ENCODE results near the gene BAX. TPM values are rescaled to one million over a fixed set of nuclear protein-coding genes. Genes with fewer than 3 reads are reported as not detected.

The BAX gene
- total and polyA plus RNA-seq, 9 of the 15 experiments (the other 6 are each of a cell fraction or from before 2014, with no cell fraction given) = 3.2 to 95.4 (median 44.5) TPM

- peak; percentile 97 for ATAC-seq
- TF ChIP-seq ZKSCAN1 (IDR thresholded peaks at IDR 0.05; ENCODE audit: low read depth, low read length) (peak; percentile 43), ATF7 (IDR thresholded peaks at IDR 0.05) (0 out of 2 replicates have a peak, but pooled peaks have one; percentile 52), ZNF584 (CRISPR knock-in tag; IDR thresholded peaks at IDR 0.05; ENCODE audit: low read depth) (no peak), TGIF2 (CRISPR knock-in tag; IDR thresholded peaks at IDR 0.05) (no peak), RUNX1 (IDR thresholded peaks at IDR 0.05; ENCODE audit: low read depth) (no peak), ZNF24 (IDR thresholded peaks at IDR 0.05) (peak; percentile 63), POLR2H (tag; IDR thresholded peaks at IDR 0.05; ENCODE audit: low read depth) (peak; percentile 53; the same call in 1 of the 2 replicates), BRD9 (IDR thresholded peaks at IDR 0.05; ENCODE audit: low read depth, partially characterized antibody) (no peak), ZNF165 (CRISPR knock-in tag; IDR thresholded peaks at IDR 0.05; ENCODE audit: borderline replicate concordance) (no peak), BCOR (IDR thresholded peaks at IDR 0.05) (peak; percentile 31; the same call in 1 of the 2 replicates), ZNF263 (CRISPR knock-in tag; IDR thresholded peaks at IDR 0.05; ENCODE audit: borderline replicate concordance) (peak; percentile 52; the same call in 1 of the 2 replicates), KDM5B (IDR thresholded peaks at IDR 0.05; ENCODE audit: insufficient replicate concordance, low read depth, low read length) (peak; percentile 64), ATF1 (CRISPR knock-in tag; IDR thresholded peaks at IDR 0.05) (no peak), ATF1 (tag; IDR thresholded peaks at IDR 0.05) (peak; percentile 67), YY1 (IDR thresholded peaks at IDR 0.05; ENCODE audit: borderline replicate concordance in 1 of 3, control insufficient read depth in 1 of 3, extremely low read depth in 1 of 3, insufficient read depth in 3 of 3, insufficient read length in 1 of 3, insufficient replicate concordance in 2 of 3, low read depth in 1 of 3, low read length in 2 of 3) (peak in 2 of 3 experiments; percentile 72 to 86), TOE1 (IDR thresholded peaks at IDR 0.05; ENCODE audit: borderline replicate concordance) (peak; percentile 24; the same call in 1 of the 2 replicates), TOE1 (CRISPR knock-in tag; IDR thresholded peaks at IDR 0.05; ENCODE audit: borderline replicate concordance, low read depth) (no peak), IRF2 (CRISPR knock-in tag; IDR thresholded peaks at IDR 0.05) (no peak), MCM7 (IDR thresholded peaks at IDR 0.05) (no peak), DEAF1 (CRISPR knock-in tag; IDR thresholded peaks at IDR 0.05) (0 out of 2 replicates have a peak, but pooled peaks have one; percentile 3), MAZ (CRISPR knock-in tag; conservative IDR thresholded peaks at IDR 0.05 in 1 of 2, IDR thresholded peaks at IDR 0.05 in 1 of 2) (peak; percentile 68 to 84; a peak in 3 of 4 replicates)
Measured at GRCh38 chr19:48933382-48933932, 21.2 kb upstream of the BAX start, which contains the start of gene DHDH. TSS of gene DHDH (plus strand) at chr19:48933699. CDS start at chr19:48933722, 23 bp downstream.

More at GRCh38 chr19:48933382-48933932, 21.2 kb upstream of the BAX start, which contains the start of gene DHDH:
- POLR2A ChIA-PET = interaction anchor here (0.6 to 3.3 kb wide), 17 partner anchors 8 to 299 kb away, joined by 3 to 32 read pairs (median 5); partner anchors contain the start of genes BAX, FTL, PPP1R15A and TULP2
- under 1% methylated on average over 42 of the region's 43 CpGs for WGBS (ENCODE audit: insufficient coverage, low coverage, missing lambda C conversion rate)
- H3K9me3 ChIP-seq (replicated peaks; ENCODE audit: control insufficient read depth, insufficient read depth, low read depth, low read length) = no peaks in the 10 kb centered on the region
- H3K4me2 ChIP-seq (ENCODE audit: insufficient read depth, low read length) = peak within 1 kb of the TSS; percentile 83
- in situ Hi-C loops (cut with MboI) = no loop called here
- H3K27me3 ChIP-seq (ENCODE audit: control insufficient read depth in 2 of 2, insufficient read depth in 2 of 2, low read length in 2 of 2) = no peaks in the 10 kb centered on the region
- no peaks in the 10 kb centered on the region; the same call in 2 of the 3 replicates for H3K79me2 ChIP-seq (ENCODE audit: control insufficient read depth, insufficient read depth, low read length)
- FAIRE-seq (peak; percentile 96), DNase-seq (ENCODE audit: extremely low read depth in 1 of 4, low spot score in 3 of 4) (peak; percentile 91 to 96 (median 95))
- H2AFZ ChIP-seq (ENCODE audit: low read depth, low read length) = peak within 1 kb of the TSS; percentile 86
- peak within 1 kb of the TSS; percentile 38 to 91 for H3K9ac ChIP-seq (ENCODE audit: insufficient read depth in 1 of 2, low read depth in 2 of 2, low read length in 2 of 2)
- peak within 1 kb of the TSS; percentile 38 for H3K4me3 ChIP-seq
- CTCF ChIA-PET (ENCODE audit: low intra/inter-chr PET ratio) = no interaction called here
- no peaks in the 10 kb centered on the region for H3K9me1 ChIP-seq (ENCODE audit: control insufficient read depth, insufficient read depth, low read length)
- H3K36me3 ChIP-seq (ENCODE audit: control insufficient read depth, insufficient read depth, low read length) = no peaks in the 10 kb centered on the region
- intact Hi-C loops (cut with micrococcal nuclease) = loop anchor here (2.0 to 5.0 kb wide), 2 partner anchors 21 to 34 kb away; partner anchors contain the start of genes BAX and FTL
- H4K20me1 ChIP-seq (replicated peaks; ENCODE audit: control insufficient read depth, insufficient read depth, low read length) = no peaks in the 10 kb centered on the region
- H3K27ac ChIP-seq (ENCODE audit: extremely low read depth, low read depth, low read length) = peak within 1 kb of the TSS; percentile 29; the same call in 2 of the 3 replicates
- BruUV-seq (replicated peaks) = no TSS peak
- peaks cover 14 to 38% of the 10 kb centered on the region in 2 experiments; a peak in 4 of 5 replicates for H3K4me1 ChIP-seq (replicated peaks in 1 of 2; ENCODE audit: control insufficient read depth in 2 of 2, insufficient read depth in 2 of 2, low read length in 2 of 2)
